Astrocyte of the spinal cord (primary cell): ENCODE data around the gene PXK.

Experiments
- DNase-seq: peaks from one replicate; pipeline ENCODE4 v3.0.0; 2011; ENCODE audit warnings: low read depth, low spot score
- H3K4me3 ChIP-seq: 2 replicates; pipeline ENCODE4 v1.5.1; 2011; ENCODE audit warnings: low read depth, mild to moderate bottlenecking, low read length, moderate library complexity
- CTCF ChIP-seq: IDR thresholded peaks from 2 replicates; pipeline ENCODE4 v1.5.1; 2012; ENCODE audit warnings: low read depth, mild to moderate bottlenecking, low read length, inconsistent platforms
- in situ Hi-C: cut with HindIII; loops from 2 replicates; pipeline ENCODE4 v1.10.0; 2017; ENCODE audit warnings: low sequenced_read_pairs

PXK gene

GRCh38 chr3:58471025-58471887 lies 138.6 kb downstream of the PXK start:
- no peak overlapping the region for H3K4me3 ChIP-seq
- DNase-seq: peak; percentile 96
- no peak for TF ChIP-seq CTCF
- in situ Hi-C loops: no loop called here

GRCh38 chr3:58473275-58473674 lies 140.6 kb downstream of the PXK start:
- H3K4me3 ChIP-seq: no peak overlapping the region
- no peak for DNase-seq
- in situ Hi-C loops: no loop called here
- no peak for TF ChIP-seq CTCF

- DNase-seq: no peak
- no peak for TF ChIP-seq CTCF
- no peak overlapping the region for H3K4me3 ChIP-seq
- in situ Hi-C loops: no loop called here
Measured at GRCh38 chr3:58474348-58474911, 141.7 kb downstream of the PXK start.

- DNase-seq: no peak
- no peak overlapping the region for H3K4me3 ChIP-seq
- in situ Hi-C loops: no loop called here
- no peak for TF ChIP-seq CTCF
Measured at GRCh38 chr3:58474967-58475578, 142.4 kb downstream of the PXK start.
